HCT116 (cell line): Measurements from ENCODE around the gene TBC1D17.

ENCODE experiments used
- EZH2 ChIP-seq: fragments of 200-600 bp; sonication (generic); IDR thresholded peaks from 2 replicates; pipeline ENCODE4 v1.6.1; 2017; ENCODE audit warnings: antibody characterized with exemption, mixed run types
- POLR2A ChIP-seq: IDR thresholded peaks from 2 replicates; pipeline ENCODE4 v1.7.0; 2011; ENCODE audit warnings: borderline replicate concordance; ENCODE audit not compliant: insufficient read depth, insufficient read length; ENCODE audit errors: extremely low read depth
- POLR2AphosphoS5 ChIP-seq: IDR thresholded peaks from 2 replicates; pipeline ENCODE4 v1.6.1; 2011; ENCODE audit warnings: mild to moderate bottlenecking, low read depth, low read length, moderate library complexity
- SIN3A ChIP-seq: IDR thresholded peaks from 2 replicates; pipeline ENCODE4 v1.6.1; 2012; ENCODE audit warnings: low read depth
- SP1 ChIP-seq: IDR thresholded peaks from 2 replicates; pipeline ENCODE4 v1.6.1; 2012; ENCODE audit warnings: low read depth
- SRF ChIP-seq: IDR thresholded peaks from 2 replicates; pipeline ENCODE4 v1.6.1; 2012; ENCODE audit warnings: low read depth
- ZFX ChIP-seq: fragments of 450-650 bp; IDR thresholded peaks from 2 replicates; pipeline ENCODE4 v1.6.1; 2017
- TF ChIP-seq, protein P1 (sequence below), 3 experiments: fragments of 200-600 bp in 1 of 3; sonication (generic) in 1 of 3; IDR thresholded peaks in 2 of 3; conservative IDR thresholded peaks in 1 of 3; 2 replicates each; pipeline ENCODE4 v1.5.1; 2012 to 2017; ENCODE audit warnings: low read depth in 2 of 3, low read length in 2 of 3, antibody characterized with exemption in 1 of 3, borderline replicate concordance in 1 of 3, control low read depth in 1 of 3, mild to moderate bottlenecking in 1 of 3, mixed read lengths in 1 of 3, mixed run types in 1 of 3, moderate library complexity in 1 of 3; ENCODE audit not compliant: insufficient read depth in 1 of 3
- TF ChIP-seq, protein P2 (sequence below): IDR thresholded peaks from 2 replicates; pipeline ENCODE4 v1.6.1; 2011; ENCODE audit warnings: mild to moderate bottlenecking, low read length, moderate library complexity; ENCODE audit not compliant: insufficient replicate concordance; ENCODE audit errors: extremely low read depth
- TF ChIP-seq, protein P3 (sequence below): IDR thresholded peaks from 2 replicates; pipeline ENCODE4 v1.6.1; 2012; ENCODE audit warnings: low read depth

DNA sequence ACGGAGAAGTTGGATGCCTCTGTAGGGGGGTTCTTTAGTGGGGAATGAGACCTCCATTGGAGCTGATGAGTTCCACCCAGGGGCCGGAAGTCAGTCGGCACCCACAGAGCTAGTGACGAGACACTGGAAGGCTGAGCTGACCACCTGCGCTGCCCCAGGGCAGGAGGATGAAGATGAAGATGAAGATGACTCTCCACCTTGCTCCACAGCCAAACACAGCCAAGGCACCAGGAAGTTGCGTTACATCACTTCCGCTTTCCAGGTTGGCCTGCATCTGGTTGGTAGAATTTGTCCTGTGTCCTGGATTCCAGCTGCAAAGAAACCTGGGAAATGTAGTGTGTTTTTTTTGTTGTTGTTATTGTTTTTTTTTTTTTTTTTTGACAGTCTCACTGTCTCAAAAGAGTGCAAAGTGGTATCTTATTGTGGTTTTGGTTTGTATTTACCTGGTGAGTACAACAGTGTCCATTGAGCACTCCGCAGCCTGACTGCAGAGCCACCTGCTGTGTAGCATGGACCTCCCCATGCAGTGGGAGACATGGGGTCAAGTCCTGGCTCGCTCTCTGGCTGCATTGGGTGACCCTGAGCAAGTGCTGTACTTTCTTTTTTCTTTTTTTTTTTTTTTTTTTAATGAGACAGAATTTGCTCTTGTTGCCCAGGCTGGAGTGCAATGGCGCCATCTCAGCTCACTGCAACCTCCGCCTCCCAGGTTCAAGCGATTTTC, 1.9 kb downstream of the TBC1D17 start:
- TF ChIP-seq SIN3A: no peak
- no peak for TF ChIP-seq POLR2A
- TF ChIP-seq, protein P1, sequence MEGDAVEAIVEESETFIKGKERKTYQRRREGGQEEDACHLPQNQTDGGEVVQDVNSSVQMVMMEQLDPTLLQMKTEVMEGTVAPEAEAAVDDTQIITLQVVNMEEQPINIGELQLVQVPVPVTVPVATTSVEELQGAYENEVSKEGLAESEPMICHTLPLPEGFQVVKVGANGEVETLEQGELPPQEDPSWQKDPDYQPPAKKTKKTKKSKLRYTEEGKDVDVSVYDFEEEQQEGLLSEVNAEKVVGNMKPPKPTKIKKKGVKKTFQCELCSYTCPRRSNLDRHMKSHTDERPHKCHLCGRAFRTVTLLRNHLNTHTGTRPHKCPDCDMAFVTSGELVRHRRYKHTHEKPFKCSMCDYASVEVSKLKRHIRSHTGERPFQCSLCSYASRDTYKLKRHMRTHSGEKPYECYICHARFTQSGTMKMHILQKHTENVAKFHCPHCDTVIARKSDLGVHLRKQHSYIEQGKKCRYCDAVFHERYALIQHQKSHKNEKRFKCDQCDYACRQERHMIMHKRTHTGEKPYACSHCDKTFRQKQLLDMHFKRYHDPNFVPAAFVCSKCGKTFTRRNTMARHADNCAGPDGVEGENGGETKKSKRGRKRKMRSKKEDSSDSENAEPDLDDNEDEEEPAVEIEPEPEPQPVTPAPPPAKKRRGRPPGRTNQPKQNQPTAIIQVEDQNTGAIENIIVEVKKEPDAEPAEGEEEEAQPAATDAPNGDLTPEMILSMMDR (IDR thresholded peaks at IDR 0.05 in 2 of 3, conservative IDR thresholded peaks at IDR 0.05 in 1 of 3; ENCODE audit: borderline replicate concordance in 1 of 3, insufficient read depth in 1 of 3, low read depth in 2 of 3, low read length in 2 of 3): no peak
- no peak for TF ChIP-seq EZH2
- no peak for TF ChIP-seq ZFX
- TF ChIP-seq, protein P2, sequence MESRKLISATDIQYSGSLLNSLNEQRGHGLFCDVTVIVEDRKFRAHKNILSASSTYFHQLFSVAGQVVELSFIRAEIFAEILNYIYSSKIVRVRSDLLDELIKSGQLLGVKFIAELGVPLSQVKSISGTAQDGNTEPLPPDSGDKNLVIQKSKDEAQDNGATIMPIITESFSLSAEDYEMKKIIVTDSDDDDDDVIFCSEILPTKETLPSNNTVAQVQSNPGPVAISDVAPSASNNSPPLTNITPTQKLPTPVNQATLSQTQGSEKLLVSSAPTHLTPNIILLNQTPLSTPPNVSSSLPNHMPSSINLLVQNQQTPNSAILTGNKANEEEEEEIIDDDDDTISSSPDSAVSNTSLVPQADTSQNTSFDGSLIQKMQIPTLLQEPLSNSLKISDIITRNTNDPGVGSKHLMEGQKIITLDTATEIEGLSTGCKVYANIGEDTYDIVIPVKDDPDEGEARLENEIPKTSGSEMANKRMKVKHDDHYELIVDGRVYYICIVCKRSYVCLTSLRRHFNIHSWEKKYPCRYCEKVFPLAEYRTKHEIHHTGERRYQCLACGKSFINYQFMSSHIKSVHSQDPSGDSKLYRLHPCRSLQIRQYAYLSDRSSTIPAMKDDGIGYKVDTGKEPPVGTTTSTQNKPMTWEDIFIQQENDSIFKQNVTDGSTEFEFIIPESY: no peak
- TF ChIP-seq POLR2AphosphoS5: no peak
- TF ChIP-seq, protein P3, sequence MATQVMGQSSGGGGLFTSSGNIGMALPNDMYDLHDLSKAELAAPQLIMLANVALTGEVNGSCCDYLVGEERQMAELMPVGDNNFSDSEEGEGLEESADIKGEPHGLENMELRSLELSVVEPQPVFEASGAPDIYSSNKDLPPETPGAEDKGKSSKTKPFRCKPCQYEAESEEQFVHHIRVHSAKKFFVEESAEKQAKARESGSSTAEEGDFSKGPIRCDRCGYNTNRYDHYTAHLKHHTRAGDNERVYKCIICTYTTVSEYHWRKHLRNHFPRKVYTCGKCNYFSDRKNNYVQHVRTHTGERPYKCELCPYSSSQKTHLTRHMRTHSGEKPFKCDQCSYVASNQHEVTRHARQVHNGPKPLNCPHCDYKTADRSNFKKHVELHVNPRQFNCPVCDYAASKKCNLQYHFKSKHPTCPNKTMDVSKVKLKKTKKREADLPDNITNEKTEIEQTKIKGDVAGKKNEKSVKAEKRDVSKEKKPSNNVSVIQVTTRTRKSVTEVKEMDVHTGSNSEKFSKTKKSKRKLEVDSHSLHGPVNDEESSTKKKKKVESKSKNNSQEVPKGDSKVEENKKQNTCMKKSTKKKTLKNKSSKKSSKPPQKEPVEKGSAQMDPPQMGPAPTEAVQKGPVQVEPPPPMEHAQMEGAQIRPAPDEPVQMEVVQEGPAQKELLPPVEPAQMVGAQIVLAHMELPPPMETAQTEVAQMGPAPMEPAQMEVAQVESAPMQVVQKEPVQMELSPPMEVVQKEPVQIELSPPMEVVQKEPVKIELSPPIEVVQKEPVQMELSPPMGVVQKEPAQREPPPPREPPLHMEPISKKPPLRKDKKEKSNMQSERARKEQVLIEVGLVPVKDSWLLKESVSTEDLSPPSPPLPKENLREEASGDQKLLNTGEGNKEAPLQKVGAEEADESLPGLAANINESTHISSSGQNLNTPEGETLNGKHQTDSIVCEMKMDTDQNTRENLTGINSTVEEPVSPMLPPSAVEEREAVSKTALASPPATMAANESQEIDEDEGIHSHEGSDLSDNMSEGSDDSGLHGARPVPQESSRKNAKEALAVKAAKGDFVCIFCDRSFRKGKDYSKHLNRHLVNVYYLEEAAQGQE: no peak
- TF ChIP-seq SP1: no peak
- no peak for TF ChIP-seq SRF
